OCI-LY1 (cell line): ENCODE results near the gene ASB8.

ENCODE experiments used
- EZH2 ChIP-seq: fragments of 200-600 bp; sonication (generic), shearing (Covaris generic); IDR thresholded peaks from 2 replicates; pipeline ENCODE4 v1.8.0; 2017; ENCODE audit warnings: borderline replicate concordance, mixed run types, mild to moderate bottlenecking, antibody characterized with exemption, low read length, moderate library complexity, mixed read lengths
- TF ChIP-seq, protein P1 (sequence below): fragments of 200-600 bp; sonication (generic), shearing (Covaris generic); IDR thresholded peaks from 2 replicates; pipeline ENCODE4 v1.5.1; 2017; ENCODE audit warnings: mild to moderate bottlenecking, antibody characterized with exemption, low read length, moderate library complexity, mixed read lengths

DNA sequence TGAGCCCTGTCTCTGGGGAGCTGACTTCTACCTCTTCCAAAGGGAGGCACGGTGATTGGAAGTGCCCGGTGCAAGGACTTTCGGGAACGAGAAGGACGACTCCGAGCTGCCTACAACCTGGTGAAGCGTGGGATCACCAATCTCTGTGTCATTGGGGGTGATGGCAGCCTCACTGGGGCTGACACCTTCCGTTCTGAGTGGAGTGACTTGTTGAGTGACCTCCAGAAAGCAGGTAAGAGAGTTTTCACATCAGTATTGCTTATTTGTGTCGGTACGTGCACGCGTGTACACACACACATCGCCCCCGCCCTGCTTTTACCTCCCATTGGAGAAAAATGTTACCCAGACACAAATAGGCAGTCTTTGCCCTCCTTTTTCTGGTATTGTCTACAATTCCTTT lies 24.5 kb downstream of the ASB8 start:
- TF ChIP-seq, protein P1, sequence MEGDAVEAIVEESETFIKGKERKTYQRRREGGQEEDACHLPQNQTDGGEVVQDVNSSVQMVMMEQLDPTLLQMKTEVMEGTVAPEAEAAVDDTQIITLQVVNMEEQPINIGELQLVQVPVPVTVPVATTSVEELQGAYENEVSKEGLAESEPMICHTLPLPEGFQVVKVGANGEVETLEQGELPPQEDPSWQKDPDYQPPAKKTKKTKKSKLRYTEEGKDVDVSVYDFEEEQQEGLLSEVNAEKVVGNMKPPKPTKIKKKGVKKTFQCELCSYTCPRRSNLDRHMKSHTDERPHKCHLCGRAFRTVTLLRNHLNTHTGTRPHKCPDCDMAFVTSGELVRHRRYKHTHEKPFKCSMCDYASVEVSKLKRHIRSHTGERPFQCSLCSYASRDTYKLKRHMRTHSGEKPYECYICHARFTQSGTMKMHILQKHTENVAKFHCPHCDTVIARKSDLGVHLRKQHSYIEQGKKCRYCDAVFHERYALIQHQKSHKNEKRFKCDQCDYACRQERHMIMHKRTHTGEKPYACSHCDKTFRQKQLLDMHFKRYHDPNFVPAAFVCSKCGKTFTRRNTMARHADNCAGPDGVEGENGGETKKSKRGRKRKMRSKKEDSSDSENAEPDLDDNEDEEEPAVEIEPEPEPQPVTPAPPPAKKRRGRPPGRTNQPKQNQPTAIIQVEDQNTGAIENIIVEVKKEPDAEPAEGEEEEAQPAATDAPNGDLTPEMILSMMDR = no peak
- no peak for TF ChIP-seq EZH2
